ENCODE measurements around the gene EFL1. TPM values are rescaled to one million over a fixed set of nuclear protein-coding genes. Genes with fewer than 3 reads are reported as not detected.

EFL1 gene
- total and polyA plus RNA-seq, 2 of the 8 experiments (the other 6 are each of a cell fraction or from before 2014, with no cell fraction given): 10.8 to 31.5 TPM

GRCh38 chr15:82129761-82130160 is 132.8 kb downstream of the EFL1 start:
- Histone ChIP-seq H2AK5ac (ENCODE audit: low read depth, low read length) (no peak overlapping the region), H3K9me3 (ENCODE audit: insufficient read depth in 2 of 2, low read depth in 1 of 2, low read length in 1 of 2) (no peaks in the 10 kb centered on the region), H3K23me2 (ENCODE audit: low read depth, low read length) (no peaks in the 10 kb centered on the region), H2AFZ (ENCODE audit: low read length) (no peak overlapping the region), H3K27me3 (replicated peaks in 1 of 4; ENCODE audit: control insufficient read depth in 3 of 4, extremely low read depth in 1 of 4, insufficient read depth in 3 of 4, low read length in 3 of 4) (no peaks in the 10 kb centered on the region), H4K20me1 (replicated peaks in 1 of 2; ENCODE audit: control insufficient read depth in 1 of 2, insufficient read depth in 2 of 2, low read length in 2 of 2) (no peaks in the 10 kb centered on the region), H3K23ac (ENCODE audit: insufficient read length) (no peak overlapping the region), H2BK15ac (ENCODE audit: low read length) (no peak overlapping the region), H2BK120ac (replicated peaks; ENCODE audit: low read depth, low read length) (no peak overlapping the region), H2BK12ac (ENCODE audit: low read depth, low read length) (no peak overlapping the region), H3K27ac (ENCODE audit: low read depth, low read length) (no peak overlapping the region), H4K5ac (ENCODE audit: insufficient read length, low read depth, low read length) (no peak overlapping the region), H3K14ac (ENCODE audit: insufficient read length) (no peak overlapping the region), H3K9ac (replicated peaks in 1 of 4; ENCODE audit: extremely low read depth in 1 of 4, low read depth in 3 of 4, low read length in 3 of 4) (no peak overlapping the region), H3K4me1 (replicated peaks in 1 of 4; ENCODE audit: control insufficient read depth in 3 of 4, insufficient read depth in 4 of 4, low read length in 3 of 4) (no peaks in the 10 kb centered on the region), H3K79me2 (ENCODE audit: control insufficient read depth in 1 of 2, insufficient read depth in 2 of 2, low read length in 2 of 2) (no peaks in the 10 kb centered on the region), H2BK20ac (ENCODE audit: low read length) (no peak overlapping the region), H3K79me1 (ENCODE audit: low read depth, low read length) (no peaks in the 10 kb centered on the region), H4K8ac (ENCODE audit: extremely low read depth, insufficient read depth, low read length) (no peak overlapping the region), H3K36me3 (ENCODE audit: control insufficient read depth in 2 of 4, insufficient read depth in 4 of 4, low read length in 3 of 4) (peaks cover 0 to 4% (median 1%) of the 10 kb centered on the region in 4 experiments; a peak in 1 of 8 replicates), H3K4me3 (ENCODE audit: extremely low read depth in 1 of 4, insufficient read depth in 2 of 4, low read depth in 3 of 4, low read length in 4 of 4) (no peak overlapping the region), H3K4me2 (ENCODE audit: insufficient read depth in 1 of 2, low read depth in 2 of 2, low read length in 2 of 2) (no peak overlapping the region), H2BK5ac (ENCODE audit: low read depth, low read length) (no peak overlapping the region), H3K56ac (replicated peaks; ENCODE audit: insufficient read length, low read depth, low read length) (no peak overlapping the region), H4K91ac (replicated peaks; ENCODE audit: insufficient read length, low read length) (no peak overlapping the region), H3K18ac (ENCODE audit: extremely low read depth, low read length) (no peak overlapping the region), H3K4ac (replicated peaks; ENCODE audit: insufficient read length, low read depth, low read length) (no peak overlapping the region)
- 84% methylated on average over 5 of the region's 5 CpGs; no CpG with 5 or more reads in 1 of the 2 experiments for WGBS, 2 experiments (ENCODE audit: extremely low coverage in 1 of 2, insufficient coverage in 1 of 2, insufficient read length in 1 of 2, insufficient replicate concordance in 2 of 2, low coverage in 1 of 2, low lambda C conversion rate in 2 of 2, missing lambda C conversion rate in 1 of 2)
- DNase-seq (ENCODE audit: low read depth in 1 of 2, low spot score in 2 of 2) (no peak), FAIRE-seq (no peak)
- ChIA-PET POLR2A (ENCODE audit: partially characterized antibody) (interaction anchor here (1.7 kb wide), 1 partner anchor 11 kb away, joined by 5 read pairs; no protein-coding TSS in a partner anchor), CTCF (ENCODE audit: partially characterized antibody) (interaction anchor here (1.0 to 2.0 kb wide), 3 partner anchors 11 to 24 kb away, joined by 3 to 17 read pairs (median 4); no protein-coding TSS in a partner anchor)
- TF ChIP-seq GABPA (IDR thresholded peaks at IDR 0.05; ENCODE audit: borderline replicate concordance, insufficient read depth, low read length): no peak
- TF ChIP-seq KDM5A (IDR thresholded peaks at IDR 0.05; ENCODE audit: low read length): no peak
- TF ChIP-seq CHD2 (IDR thresholded peaks at IDR 0.05; ENCODE audit: low read length): no peak
- no peak for TF ChIP-seq ATF2 (IDR thresholded peaks at IDR 0.05; ENCODE audit: low read length)
- no peak for TF ChIP-seq SRF (IDR thresholded peaks at IDR 0.05; ENCODE audit: low read depth, low read length)
- TF ChIP-seq SP4 (IDR thresholded peaks at IDR 0.05; ENCODE audit: low read length): no peak
- TF ChIP-seq EP300 (IDR thresholded peaks at IDR 0.05; ENCODE audit: borderline replicate concordance in 1 of 2, low read depth in 2 of 2, low read length in 2 of 2): no peak
- no peak for TF ChIP-seq ATF3 (IDR thresholded peaks at IDR 0.05; ENCODE audit: insufficient read depth, low read depth, low read length)
- TF ChIP-seq BCL11A (IDR thresholded peaks at IDR 0.05; ENCODE audit: low read depth in 2 of 2, low read length in 2 of 2): no peak
